Testis (tissue), 2 donors: ENCODE measurements around the gene TULP4.

ENCODE experiments used
- CTCF ChIP-seq, 3 experiments: fragments of 450-650 bp in 2 of 3; fragments of 200-600 bp in 1 of 3; sonication (generic) in 1 of 3; IDR thresholded peaks; one replicate each; pipeline ENCODE4 v1.5.1; 2016 to 2019; ENCODE audit warnings: antibody characterized with exemption in 3 of 3, mild to moderate bottlenecking in 2 of 3, moderate library complexity in 1 of 3
- POLR2A ChIP-seq: fragments of 450-650 bp; IDR thresholded peaks from one replicate; pipeline ENCODE4 v1.6.1; 2017; ENCODE audit warnings: antibody characterized with exemption, mild to moderate bottlenecking, moderate library complexity

- TF ChIP-seq CTCF (IDR thresholded peaks at IDR 0.05) (no peak), POLR2A (no peak)
These were observed 10.1 kb downstream of the TULP4 start for GRCh38 chr6:158322400-158322723.
